Sigmoid colon (tissue), 4 donors: ENCODE measurements around the gene RBX1.

Source experiments
- EP300 ChIP-seq, 4 donors: sonication (generic); formaldehyde crosslinking; IDR thresholded peaks; one replicate each; pipeline ENCODE4 v1.6.1; 2017; ENCODE audit warnings: antibody characterized with exemption in 4 of 4
- POLR2A ChIP-seq, 2 donors: fragments of 450-650 bp; IDR thresholded peaks; one replicate each; pipeline ENCODE4 v1.6.1; 2016; ENCODE audit warnings: antibody characterized with exemption in 2 of 2, mild to moderate bottlenecking in 2 of 2, moderate library complexity in 2 of 2
- TF ChIP-seq, protein P1 (sequence below), 4 experiments: fragments of 450-650 bp in 3 of 4; fragments of 200-600 bp in 1 of 4; IDR thresholded peaks; one replicate each; pipeline ENCODE4 v1.5.1; 2016 to 2019; ENCODE audit warnings: antibody characterized with exemption in 4 of 4, mild to moderate bottlenecking in 3 of 4, moderate library complexity in 2 of 4

DNA sequence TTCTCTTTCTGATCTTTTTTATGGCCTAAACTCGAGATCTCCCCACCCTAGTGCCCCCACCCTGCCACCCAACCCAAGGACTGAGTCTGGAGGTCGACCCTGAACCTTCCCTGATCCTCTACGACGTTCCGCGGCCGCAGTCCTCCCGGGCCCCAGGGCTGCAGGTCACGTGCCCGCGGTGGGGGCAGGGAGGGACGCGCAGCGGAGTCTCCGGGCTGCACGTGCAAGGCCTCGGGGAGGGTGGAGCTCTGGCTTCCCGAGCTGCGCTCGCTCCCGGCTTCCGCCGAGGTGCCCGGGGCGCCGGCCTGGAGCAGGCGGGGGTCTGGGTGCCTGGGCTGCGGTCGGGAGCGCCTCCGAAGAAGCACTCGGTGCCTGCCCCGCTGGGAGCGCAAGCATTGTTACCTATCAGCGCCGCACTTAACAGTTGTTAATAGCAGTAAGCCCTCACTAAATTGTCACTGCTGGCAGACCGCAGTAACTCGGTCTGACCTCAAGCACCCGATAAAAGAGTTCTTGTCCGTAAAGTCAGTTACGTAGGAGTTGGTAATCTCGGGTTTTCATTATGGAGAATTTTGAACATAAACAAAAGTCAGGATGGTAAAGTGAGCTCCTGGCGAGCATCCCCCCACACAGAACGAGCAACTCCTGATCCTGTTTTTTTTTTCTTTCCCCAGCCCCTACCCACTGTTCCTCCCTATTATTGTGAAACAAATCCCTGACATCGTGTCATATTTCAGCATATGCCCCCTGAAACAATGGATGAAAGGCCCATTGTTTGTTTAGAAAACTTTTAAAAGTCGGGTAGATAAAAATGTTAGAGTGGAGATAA, 71.5 kb downstream of the RBX1 start:
- TF ChIP-seq, protein P1, sequence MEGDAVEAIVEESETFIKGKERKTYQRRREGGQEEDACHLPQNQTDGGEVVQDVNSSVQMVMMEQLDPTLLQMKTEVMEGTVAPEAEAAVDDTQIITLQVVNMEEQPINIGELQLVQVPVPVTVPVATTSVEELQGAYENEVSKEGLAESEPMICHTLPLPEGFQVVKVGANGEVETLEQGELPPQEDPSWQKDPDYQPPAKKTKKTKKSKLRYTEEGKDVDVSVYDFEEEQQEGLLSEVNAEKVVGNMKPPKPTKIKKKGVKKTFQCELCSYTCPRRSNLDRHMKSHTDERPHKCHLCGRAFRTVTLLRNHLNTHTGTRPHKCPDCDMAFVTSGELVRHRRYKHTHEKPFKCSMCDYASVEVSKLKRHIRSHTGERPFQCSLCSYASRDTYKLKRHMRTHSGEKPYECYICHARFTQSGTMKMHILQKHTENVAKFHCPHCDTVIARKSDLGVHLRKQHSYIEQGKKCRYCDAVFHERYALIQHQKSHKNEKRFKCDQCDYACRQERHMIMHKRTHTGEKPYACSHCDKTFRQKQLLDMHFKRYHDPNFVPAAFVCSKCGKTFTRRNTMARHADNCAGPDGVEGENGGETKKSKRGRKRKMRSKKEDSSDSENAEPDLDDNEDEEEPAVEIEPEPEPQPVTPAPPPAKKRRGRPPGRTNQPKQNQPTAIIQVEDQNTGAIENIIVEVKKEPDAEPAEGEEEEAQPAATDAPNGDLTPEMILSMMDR (IDR thresholded peaks at IDR 0.05) = peak in 1 of 4 experiments; percentile 5
- TF ChIP-seq POLR2A (IDR thresholded peaks at IDR 0.05) (peak; percentile 89 to 90), EP300 (IDR thresholded peaks at IDR 0.05) (peak in 2 of 4 donors; percentile 43 to 71)
